BE2C (cell line): ENCODE measurements around the gene TRIP11.

ENCODE experiments used
- DNase-seq: peaks from one replicate; pipeline ENCODE4 v3.0.0-alpha.2; 2020
- H3K27me3 ChIP-seq: fragments of 250-450 bp; sonication (Bioruptor Pico); 2 replicates; pipeline ENCODE4 v1.5.1; 2020; ENCODE audit warnings: mild to moderate bottlenecking
- H3K36me3 ChIP-seq: fragments of 250-450 bp; sonication (Bioruptor Pico); 2 replicates; pipeline ENCODE4 v1.5.1; 2020; ENCODE audit warnings: mild to moderate bottlenecking
- H3K4me1 ChIP-seq: fragments of 250-450 bp; sonication (Bioruptor Pico); 2 replicates; pipeline ENCODE4 v1.5.1; 2020
- H3K4me3 ChIP-seq: 2 replicates; pipeline ENCODE4 v1.5.1; 2011; ENCODE audit warnings: low read depth, low read length
- H3K9me3 ChIP-seq: fragments of 250-450 bp; sonication (Bioruptor Pico); 2 replicates; pipeline ENCODE4 v1.5.1; 2020
- TF ChIP-seq, protein P1 (sequence below): IDR thresholded peaks from 2 replicates; pipeline ENCODE4 v1.5.1; 2012; ENCODE audit warnings: mild to moderate bottlenecking, low read depth, low read length

TRIP11 gene

DNA sequence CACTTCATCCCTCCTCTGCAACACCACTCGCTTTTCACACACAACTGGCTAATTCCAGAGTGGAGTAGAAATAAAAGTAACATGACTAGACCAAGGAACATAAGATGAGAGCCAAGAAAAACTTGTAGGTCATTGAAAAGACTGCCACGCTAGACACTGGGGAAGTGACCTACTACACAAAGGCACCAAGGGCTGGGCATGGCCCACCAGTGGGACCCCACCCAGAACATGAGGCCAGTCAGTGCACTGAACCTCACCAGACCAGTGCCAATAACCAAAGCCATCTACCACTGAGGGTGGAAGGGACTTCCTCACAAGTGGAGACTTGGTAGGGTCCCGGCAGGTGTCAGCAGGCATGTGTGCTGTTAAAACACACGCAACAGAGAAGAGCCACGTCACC, 112.1 kb downstream of the TRIP11 start:
- Histone ChIP-seq H3K27me3 (no peaks in the 10 kb centered on the region), H3K4me3 (no peak overlapping the region), H3K4me1 (no peaks in the 10 kb centered on the region), H3K9me3 (no peaks in the 10 kb centered on the region), H3K36me3 (no peaks in the 10 kb centered on the region)
- no peak for DNase-seq
- TF ChIP-seq, protein P1, sequence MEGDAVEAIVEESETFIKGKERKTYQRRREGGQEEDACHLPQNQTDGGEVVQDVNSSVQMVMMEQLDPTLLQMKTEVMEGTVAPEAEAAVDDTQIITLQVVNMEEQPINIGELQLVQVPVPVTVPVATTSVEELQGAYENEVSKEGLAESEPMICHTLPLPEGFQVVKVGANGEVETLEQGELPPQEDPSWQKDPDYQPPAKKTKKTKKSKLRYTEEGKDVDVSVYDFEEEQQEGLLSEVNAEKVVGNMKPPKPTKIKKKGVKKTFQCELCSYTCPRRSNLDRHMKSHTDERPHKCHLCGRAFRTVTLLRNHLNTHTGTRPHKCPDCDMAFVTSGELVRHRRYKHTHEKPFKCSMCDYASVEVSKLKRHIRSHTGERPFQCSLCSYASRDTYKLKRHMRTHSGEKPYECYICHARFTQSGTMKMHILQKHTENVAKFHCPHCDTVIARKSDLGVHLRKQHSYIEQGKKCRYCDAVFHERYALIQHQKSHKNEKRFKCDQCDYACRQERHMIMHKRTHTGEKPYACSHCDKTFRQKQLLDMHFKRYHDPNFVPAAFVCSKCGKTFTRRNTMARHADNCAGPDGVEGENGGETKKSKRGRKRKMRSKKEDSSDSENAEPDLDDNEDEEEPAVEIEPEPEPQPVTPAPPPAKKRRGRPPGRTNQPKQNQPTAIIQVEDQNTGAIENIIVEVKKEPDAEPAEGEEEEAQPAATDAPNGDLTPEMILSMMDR = no peak

DNA sequence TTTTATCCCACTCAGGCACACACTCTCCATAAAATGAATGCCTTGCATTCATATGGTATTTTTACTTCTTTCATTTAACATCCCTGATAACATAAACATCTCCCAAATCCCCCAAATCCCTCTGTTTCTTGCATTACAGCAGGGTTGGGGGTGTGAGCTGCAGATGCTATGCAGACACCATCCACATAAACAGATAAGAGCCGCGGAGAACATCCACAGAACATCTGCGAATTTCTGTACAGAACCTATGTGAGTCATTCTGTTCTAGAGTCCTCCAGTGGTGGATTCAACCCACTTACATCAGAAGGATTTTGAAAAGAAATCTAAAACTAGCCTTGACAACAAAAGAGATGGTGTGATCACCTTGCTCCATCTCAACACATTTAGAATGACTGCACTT, 112.7 kb downstream of the TRIP11 start:
- no peaks in the 10 kb centered on the region for H3K27me3 ChIP-seq
- DNase-seq = no peak
- TF ChIP-seq, protein P1 = no peak
- H3K36me3 ChIP-seq = no peaks in the 10 kb centered on the region
- H3K9me3 ChIP-seq = no peaks in the 10 kb centered on the region
- H3K4me1 ChIP-seq = no peaks in the 10 kb centered on the region
- H3K4me3 ChIP-seq = no peak overlapping the region

DNA sequence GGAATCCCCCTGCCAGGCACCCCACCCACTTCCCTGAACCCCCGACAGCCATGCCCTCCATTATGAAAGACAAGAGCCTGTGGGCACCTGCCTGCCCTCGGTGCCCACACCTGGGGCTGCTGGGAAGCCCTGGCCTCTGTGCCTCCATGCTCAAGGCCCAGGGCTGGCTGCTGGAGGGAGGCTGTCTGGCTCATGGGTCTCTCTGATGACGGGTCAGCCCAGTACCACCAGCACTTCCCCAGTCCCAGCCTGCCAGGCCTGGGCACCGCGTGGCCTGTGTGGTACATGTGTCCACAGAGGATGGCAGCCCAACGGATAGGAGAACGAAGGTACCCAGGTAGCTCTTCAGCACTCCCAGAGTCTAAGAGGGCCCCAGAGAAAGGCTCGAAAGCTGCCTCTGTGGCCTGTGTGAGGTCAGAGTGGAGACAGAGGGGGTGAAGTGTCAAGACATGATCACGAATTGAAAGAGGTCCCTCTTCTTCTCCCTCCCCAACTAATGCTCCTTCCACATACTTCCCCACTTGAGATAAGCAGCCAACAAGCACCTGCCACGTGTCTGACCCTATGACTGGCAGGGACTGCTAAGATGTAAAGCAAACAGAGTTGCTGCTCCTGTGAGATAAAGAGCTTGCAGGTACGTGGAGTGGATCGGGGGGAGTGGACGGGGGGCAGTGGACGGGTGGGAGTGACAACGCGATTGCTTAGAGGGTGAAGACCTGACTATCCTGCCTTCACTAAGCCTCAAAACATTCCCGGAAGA, 113.5 kb downstream of the TRIP11 start:
- no peak for DNase-seq
- Histone ChIP-seq H3K27me3 (no peaks in the 10 kb centered on the region), H3K9me3 (no peaks in the 10 kb centered on the region), H3K4me3 (no peak overlapping the region), H3K36me3 (no peaks in the 10 kb centered on the region), H3K4me1 (no peaks in the 10 kb centered on the region)
- TF ChIP-seq, protein P1 = no peak

DNA sequence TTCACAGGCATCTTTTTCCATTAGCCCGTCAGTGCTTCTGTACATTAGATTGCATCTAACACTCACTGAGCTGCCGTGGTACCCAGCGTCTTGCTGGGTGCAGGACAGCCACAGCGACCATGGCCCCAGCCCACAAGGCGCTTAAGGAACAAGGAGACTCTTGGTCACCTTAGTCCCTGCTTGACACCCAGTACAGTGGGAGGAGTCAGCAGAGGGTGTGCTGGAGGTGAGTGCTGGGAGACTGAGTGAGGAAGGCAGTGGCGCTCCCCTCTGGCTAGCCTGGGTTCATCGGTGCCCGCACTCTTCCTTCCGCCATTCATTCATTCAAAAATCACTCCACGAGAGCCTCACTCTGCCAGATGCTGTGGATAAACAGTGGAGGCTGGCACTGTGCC, 114.1 kb downstream of the TRIP11 start:
- no peaks in the 10 kb centered on the region for H3K4me1 ChIP-seq
- no peak overlapping the region for H3K4me3 ChIP-seq
- DNase-seq = no peak
- no peaks in the 10 kb centered on the region for H3K9me3 ChIP-seq
- no peaks in the 10 kb centered on the region for H3K36me3 ChIP-seq
- H3K27me3 ChIP-seq = no peaks in the 10 kb centered on the region
- TF ChIP-seq, protein P1 = no peak

DNA sequence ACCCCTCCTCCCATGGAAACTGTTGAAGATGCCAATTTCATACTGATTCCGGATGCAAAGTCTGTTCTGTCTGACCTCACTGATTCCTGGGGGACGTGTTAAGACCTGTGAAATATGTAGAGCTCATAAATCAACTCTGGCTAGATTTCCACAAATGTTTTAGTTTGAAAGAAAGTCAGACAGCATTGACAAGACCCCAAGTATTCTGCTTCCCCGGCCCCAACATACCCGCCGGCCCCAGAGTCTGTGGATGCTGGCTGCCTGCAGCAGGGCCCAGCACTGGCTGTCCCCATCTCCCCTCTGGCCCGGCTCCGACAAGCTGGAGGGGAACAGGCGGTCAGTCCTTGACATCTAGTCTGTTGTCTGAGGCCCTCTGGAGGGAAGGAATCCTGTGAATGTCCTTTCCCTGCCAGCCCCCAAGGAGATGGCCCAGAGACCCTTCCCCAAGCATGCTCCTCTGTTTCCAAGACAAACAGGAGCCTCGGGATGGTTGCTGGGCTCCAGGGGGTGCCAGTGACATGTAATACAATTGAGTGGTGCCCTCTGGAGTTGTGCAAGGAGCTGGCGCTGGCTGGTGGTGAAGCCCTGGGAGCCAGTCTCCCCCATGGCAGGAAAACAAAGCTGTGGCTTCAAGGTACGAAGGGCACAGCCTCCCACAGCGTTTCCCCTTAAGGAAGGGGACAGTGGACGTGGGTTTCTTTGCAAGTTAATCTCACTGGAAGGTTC, 114.7 kb downstream of the TRIP11 start:
- no peak for DNase-seq
- Histone ChIP-seq H3K27me3 (no peaks in the 10 kb centered on the region), H3K4me1 (no peaks in the 10 kb centered on the region), H3K4me3 (no peak overlapping the region), H3K9me3 (no peaks in the 10 kb centered on the region), H3K36me3 (no peaks in the 10 kb centered on the region)
- TF ChIP-seq, protein P1 = no peak

DNA sequence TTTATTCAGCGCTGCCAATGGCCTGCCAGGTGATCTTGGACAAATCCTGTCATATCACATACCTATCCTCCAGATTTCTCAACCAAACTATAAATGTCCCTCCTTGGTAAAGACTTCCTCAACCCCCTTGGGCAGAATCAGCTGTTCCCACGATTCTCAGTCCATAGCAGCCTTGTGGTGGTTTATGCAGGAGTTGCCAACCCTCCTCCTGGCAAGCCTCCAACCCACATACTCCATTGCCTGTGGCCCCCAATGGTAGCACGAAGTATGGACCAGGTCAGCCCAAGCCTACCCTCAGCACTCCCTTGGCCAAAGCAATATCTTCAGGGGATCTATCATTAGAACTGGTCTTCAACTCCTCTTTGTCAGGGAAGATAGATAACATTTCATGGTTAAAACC, 119.3 kb downstream of the TRIP11 start:
- Histone ChIP-seq H3K36me3 (no peaks in the 10 kb centered on the region), H3K4me1 (no peaks in the 10 kb centered on the region), H3K4me3 (no peak overlapping the region), H3K9me3 (no peaks in the 10 kb centered on the region), H3K27me3 (peaks cover 2% of the 10 kb centered on the region; the same call in 1 of the 2 replicates)
- TF ChIP-seq, protein P1 = no peak
- no peak for DNase-seq
